ENCODE measurements around the gene UBE2J2.

Gene UBE2J2

DNA sequence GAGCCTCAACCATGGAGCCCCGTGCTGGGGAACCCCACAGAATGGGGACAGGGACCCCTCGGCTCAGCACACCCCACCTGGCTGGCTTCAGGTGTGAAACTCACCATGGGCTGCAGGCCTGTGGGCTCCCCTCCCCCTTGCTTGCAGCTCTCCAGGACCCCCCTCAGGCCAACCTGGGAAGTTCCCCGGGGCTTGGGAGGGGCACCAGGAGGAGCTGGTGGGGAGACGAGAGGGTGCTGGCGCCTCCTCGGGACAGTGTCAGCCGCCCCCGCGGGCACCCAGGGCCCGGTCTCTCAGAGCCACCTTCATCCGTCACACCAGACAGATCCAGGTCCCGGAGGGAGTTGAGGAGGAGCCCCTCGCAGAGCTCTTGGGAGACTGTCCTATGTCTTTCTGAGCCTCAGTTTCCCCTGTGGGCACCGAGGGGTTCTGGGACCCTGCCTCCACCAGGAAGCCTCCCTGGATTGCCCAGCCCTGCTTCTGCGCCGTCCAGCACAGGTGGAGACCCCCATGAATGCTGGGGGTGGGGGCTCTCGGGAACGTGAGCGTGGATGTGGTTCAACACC, 66.6 kb downstream of the UBE2J2 start:
- no peak for DNase-seq

GRCh38 chr1:1206376-1206965, 67.2 kb downstream of the UBE2J2 start, which contains the start of gene TNFRSF18:
TNFRSF18 (minus strand) TSS chr1:1206592; CDS start chr1:1206571, 21 bp downstream.
- DNase-seq, result peak; percentile 62

- DNase-seq, result no peak
These were observed 67.8 kb downstream of the UBE2J2 start for GRCh38 chr1:1205769-1206375.

GRCh38 chr1:1204998-1205768, 68.5 kb downstream of the UBE2J2 start:
- DNase-seq, result no peak

DNA sequence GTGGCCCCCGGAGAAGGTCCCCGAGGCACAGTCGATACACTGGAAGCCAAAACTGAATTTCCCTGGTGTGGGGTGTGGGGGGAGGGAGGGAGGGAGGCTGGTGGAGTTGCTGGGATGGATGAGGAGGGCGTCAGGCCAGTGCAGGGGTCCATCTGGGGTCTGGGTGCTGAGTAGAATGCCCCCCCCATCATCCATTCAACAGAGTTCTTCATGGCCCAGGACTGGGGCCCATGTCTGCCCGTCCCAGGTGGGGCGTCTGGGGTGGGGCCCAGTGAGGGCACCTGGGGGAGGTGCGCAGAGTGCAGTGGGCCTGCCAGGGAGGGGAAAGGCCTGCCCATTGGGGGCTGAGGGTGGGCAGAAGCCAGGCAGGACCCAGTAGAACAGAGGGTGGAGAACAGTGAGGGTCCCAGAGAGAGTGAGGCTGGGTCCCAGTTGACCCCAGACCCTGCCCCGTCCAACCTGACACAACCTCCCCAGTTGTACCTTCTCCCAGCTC, 69.2 kb downstream of the UBE2J2 start:
- DNase-seq, result no peak

Data from NCI-H69 (cell line).